ENCODE data around the gene SLF2.

Gene SLF2

DNA sequence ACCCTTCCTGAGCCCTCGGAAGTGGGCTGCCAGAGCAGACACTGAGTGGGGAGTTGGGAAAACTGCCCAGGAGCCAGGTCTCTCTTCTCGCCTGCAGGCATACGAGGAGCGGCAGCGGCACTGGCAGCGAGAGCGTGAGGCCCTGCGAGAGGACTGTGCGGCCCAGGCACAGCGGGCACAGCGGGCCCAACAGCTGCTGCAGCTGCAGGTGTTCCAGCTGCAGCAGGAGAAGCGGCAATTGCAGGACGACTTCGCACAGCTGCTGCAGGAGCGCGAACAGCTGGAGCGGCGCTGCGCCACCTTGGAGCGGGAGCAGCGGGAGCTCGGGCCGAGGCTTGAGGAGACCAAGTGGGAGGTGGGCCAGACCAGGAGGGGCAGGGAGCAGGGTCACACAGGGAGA lies 92.6 kb downstream of the SLF2 start:
- intact Hi-C loops (cut with DNase I; ENCODE audit: low total_unique reads) = no loop called here
- Histone ChIP-seq H3K4me1 (peaks cover 0 to 45% (median 38%) of the 10 kb centered on the region in 4 donors), H3K27ac (no peak overlapping the region), H3K27me3 (no peaks in the 10 kb centered on the region), H3K36me3 (peaks cover 42 to 52% (median 45%) of the 10 kb centered on the region in 3 donors), H3K9me3 (no peaks in the 10 kb centered on the region), H3K4me3 (no peak overlapping the region)
- DNase-seq = no peak
- TF ChIP-seq, protein P1, sequence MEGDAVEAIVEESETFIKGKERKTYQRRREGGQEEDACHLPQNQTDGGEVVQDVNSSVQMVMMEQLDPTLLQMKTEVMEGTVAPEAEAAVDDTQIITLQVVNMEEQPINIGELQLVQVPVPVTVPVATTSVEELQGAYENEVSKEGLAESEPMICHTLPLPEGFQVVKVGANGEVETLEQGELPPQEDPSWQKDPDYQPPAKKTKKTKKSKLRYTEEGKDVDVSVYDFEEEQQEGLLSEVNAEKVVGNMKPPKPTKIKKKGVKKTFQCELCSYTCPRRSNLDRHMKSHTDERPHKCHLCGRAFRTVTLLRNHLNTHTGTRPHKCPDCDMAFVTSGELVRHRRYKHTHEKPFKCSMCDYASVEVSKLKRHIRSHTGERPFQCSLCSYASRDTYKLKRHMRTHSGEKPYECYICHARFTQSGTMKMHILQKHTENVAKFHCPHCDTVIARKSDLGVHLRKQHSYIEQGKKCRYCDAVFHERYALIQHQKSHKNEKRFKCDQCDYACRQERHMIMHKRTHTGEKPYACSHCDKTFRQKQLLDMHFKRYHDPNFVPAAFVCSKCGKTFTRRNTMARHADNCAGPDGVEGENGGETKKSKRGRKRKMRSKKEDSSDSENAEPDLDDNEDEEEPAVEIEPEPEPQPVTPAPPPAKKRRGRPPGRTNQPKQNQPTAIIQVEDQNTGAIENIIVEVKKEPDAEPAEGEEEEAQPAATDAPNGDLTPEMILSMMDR (IDR thresholded peaks at IDR 0.05) = no peak

DNA sequence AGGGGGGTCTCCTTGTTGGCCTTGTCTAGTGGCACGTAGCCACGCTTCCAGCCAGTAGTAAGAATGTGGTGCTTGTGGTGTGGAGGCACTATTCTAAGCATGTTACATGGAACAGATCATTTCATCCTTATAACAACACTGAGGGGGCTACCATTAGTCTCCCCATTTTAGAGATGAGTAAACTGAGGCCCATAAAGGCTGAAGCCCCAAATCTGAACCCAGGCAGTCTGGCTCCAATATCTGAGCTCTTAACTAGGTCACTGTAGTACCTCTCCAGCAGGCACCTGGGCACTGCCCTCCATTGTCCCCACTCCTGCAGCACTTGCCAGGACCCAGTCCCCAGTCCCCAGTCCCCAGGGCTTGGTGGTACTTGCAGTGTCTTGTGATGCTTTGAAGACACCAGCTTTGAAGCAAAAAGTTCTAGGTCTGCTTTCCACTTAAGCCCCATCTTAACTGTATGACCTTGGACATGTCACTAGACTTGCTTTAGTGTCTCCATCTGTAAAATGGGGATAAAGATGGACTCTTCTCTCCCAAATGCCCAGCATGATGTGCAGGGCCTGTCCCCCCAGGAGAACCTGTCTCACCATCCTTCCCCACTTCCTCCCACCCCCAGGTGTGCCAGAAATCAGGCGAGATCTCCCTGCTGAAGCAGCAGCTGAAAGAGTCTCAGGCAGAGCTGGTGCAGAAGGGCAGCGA lies 93.3 kb downstream of the SLF2 start:
- TF ChIP-seq, protein P1 (IDR thresholded peaks at IDR 0.05) = no peak
- Histone ChIP-seq H3K27ac (no peak overlapping the region), H3K27me3 (no peaks in the 10 kb centered on the region), H3K9me3 (no peaks in the 10 kb centered on the region), H3K36me3 (peaks cover 42 to 52% (median 45%) of the 10 kb centered on the region in 3 donors), H3K4me1 (peaks cover 0 to 39% (median 32%) of the 10 kb centered on the region in 4 donors), H3K4me3 (no peak overlapping the region)
- no peak for DNase-seq
- intact Hi-C loops (cut with DNase I; ENCODE audit: low total_unique reads) = no loop called here

DNA sequence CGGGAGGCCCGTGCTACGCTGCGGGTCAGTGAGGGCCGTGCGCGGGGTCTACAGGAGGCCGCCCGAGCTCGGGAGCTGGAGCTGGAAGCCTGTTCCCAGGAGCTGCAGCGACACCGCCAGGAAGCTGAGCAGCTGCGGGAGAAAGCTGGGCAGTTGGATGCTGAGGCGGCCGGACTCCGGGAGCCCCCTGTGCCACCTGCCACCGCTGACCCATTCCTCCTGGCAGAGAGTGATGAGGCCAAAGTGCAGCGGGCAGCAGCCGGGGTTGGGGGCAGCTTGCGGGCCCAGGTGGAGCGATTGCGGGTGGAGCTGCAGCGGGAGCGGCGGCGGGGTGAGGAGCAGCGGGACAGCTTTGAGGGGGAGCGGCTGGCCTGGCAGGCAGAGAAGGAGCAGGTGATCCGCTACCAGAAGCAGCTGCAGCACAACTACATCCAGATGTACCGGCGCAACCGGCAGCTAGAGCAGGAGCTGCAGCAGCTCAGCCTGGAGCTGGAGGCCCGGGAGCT lies 93.9 kb downstream of the SLF2 start:
- H3K4me3 ChIP-seq = no peak overlapping the region
- H3K27me3 ChIP-seq = no peaks in the 10 kb centered on the region
- TF ChIP-seq, protein P1 (IDR thresholded peaks at IDR 0.05) = no peak
- H3K9me3 ChIP-seq = no peaks in the 10 kb centered on the region
- H3K36me3 ChIP-seq = peaks cover 42 to 52% (median 45%) of the 10 kb centered on the region in 3 donors
- DNase-seq = no peak
- H3K4me1 ChIP-seq = peaks cover 0 to 33% (median 28%) of the 10 kb centered on the region in 4 donors
- intact Hi-C loops (cut with DNase I; ENCODE audit: low total_unique reads) = no loop called here
- H3K27ac ChIP-seq = peak overlapping the region in 1 of 2 donors; percentile 51

DNA sequence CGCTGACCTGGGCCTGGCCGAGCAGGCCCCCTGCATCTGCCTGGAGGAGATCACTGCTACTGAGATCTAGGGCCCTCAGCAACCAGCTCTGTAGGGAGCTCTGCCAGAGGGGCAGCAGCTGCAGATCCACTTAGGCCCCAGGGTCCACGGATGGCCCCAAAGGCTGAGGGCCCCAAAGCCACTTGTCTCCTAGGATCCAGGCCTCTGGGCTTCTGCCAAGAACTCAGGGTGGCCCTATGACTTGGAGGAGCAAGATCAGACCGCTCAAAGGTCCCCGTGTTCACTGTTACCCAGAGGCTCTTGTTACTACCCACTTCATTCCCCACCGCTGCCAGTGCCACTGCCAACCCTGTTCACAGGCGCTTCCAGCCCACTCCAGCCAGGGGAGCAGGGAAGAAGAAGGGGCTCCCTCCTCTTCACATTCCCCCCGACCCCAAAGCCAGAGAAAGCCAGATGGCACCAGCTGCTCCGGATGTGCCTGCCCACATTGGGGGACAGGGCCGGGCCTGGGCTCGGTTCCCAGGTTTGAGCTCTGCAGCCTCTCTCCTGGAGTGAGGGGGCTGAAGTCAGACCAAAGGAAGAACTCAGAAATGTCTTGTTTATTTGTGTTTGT lies 94.4 kb downstream of the SLF2 start:
- H3K4me3 ChIP-seq = no peak overlapping the region
- H3K27me3 ChIP-seq = no peaks in the 10 kb centered on the region
- peaks cover 0 to 31% (median 24%) of the 10 kb centered on the region in 4 donors for H3K4me1 ChIP-seq
- TF ChIP-seq, protein P1 (IDR thresholded peaks at IDR 0.05) = no peak
- H3K27ac ChIP-seq = peak overlapping the region; percentile 34 to 51
- intact Hi-C loops (cut with DNase I; ENCODE audit: low total_unique reads) = no loop called here
- DNase-seq = no peak
- no peaks in the 10 kb centered on the region for H3K9me3 ChIP-seq
- peaks cover 42 to 52% (median 45%) of the 10 kb centered on the region in 3 donors for H3K36me3 ChIP-seq

DNA sequence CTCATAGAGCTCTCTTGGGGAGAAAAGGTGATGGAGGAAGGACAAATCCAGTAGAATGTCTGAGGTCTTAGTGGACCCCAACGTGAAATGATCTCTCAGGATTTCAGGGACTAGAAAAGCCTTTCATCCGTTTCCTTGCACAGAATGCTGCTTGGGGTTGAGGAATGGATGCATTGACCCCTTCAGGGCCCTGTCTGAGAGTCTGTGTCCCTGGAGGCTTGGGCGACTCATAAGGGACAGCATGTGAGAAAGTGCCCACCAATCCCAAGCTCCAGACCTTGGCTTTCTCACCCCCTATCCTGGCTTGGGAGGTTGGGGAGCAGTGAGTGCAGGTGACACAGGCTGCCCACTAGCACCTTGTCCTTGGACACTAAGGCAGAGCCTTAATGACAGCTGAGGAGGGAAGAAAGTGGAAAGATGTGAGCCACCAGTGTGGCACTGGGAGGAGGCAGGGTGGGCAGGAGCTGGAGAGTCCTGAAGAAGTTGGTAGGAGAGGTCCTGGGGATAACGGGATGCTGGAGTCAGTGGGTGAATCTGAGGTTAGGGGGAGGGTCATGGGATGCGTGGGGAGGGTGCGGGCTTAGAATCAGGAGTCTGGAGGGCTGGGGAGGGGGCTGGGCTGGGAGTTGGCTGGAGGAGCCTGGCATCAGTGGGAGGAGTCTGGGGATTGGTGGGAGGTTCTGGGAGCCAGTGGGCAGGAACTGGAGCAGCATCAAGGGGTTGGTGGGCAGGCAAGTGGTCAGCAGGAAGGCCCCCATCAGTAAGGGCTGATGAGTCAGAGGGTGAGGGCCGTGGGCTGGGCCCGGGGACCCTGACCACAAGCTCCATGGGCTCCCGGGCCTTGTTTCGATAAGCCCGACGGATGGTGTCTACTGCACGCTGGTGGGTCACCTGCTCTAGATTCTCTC lies 95.4 kb downstream of the SLF2 start:
- Histone ChIP-seq H3K4me3 (no peak overlapping the region), H3K4me1 (peaks cover 0 to 30% (median 23%) of the 10 kb centered on the region in 4 donors), H3K27ac (peak overlapping the region; percentile 28 to 46), H3K9me3 (no peaks in the 10 kb centered on the region), H3K36me3 (peaks cover 36 to 43% (median 38%) of the 10 kb centered on the region in 3 donors), H3K27me3 (no peaks in the 10 kb centered on the region)
- TF ChIP-seq, protein P1 (IDR thresholded peaks at IDR 0.05) = no peak
- DNase-seq = no peak
- intact Hi-C loops (cut with DNase I; ENCODE audit: low total_unique reads) = no loop called here

Data from tibial artery (tissue), 4 donors.